ENCODE data around the gene JAKMIP2. TPM values are rescaled to one million over a fixed set of nuclear protein-coding genes. Genes with fewer than 3 reads are reported as not detected.
"Not testable (repeated sequence)": the region's sequence is repeated elsewhere in the genome, so short reads cannot be mapped to it uniquely, and the experiment has no call there.

The JAKMIP2 gene
- total RNA-seq, 1 donor from 2014 or later: 0.06 TPM

GRCh38 chr5:147560718-147561331, 221.7 kb downstream of the JAKMIP2 start:
- no peak for DNase-seq (ENCODE audit: low spot score)

GRCh38 chr5:147559749-147560148, 222.8 kb downstream of the JAKMIP2 start:
- DNase-seq (ENCODE audit: low spot score): no peak

- DNase-seq (ENCODE audit: low spot score): no peak
These were observed 223.7 kb downstream of the JAKMIP2 start for GRCh38 chr5:147558826-147559225.

GRCh38 chr5:147557876-147558745, 224.4 kb downstream of the JAKMIP2 start:
- no peak for DNase-seq (ENCODE audit: low spot score)

GRCh38 chr5:147555176-147555575, 227.4 kb downstream of the JAKMIP2 start:
- DNase-seq (ENCODE audit: low spot score): no peak

- no peak for DNase-seq (ENCODE audit: low spot score)
These were observed 228.2 kb downstream of the JAKMIP2 start for GRCh38 chr5:147554261-147554817.

- not testable (repeated sequence) for DNase-seq (ENCODE audit: low spot score)
These were observed 228.7 kb downstream of the JAKMIP2 start for GRCh38 chr5:147553817-147554216.

- DNase-seq (ENCODE audit: low spot score): no peak
These were observed 229.6 kb downstream of the JAKMIP2 start for GRCh38 chr5:147552897-147553296.

- no peak for DNase-seq (ENCODE audit: low spot score)
These were observed 230.9 kb downstream of the JAKMIP2 start for GRCh38 chr5:147551677-147552076.

GRCh38 chr5:147547730-147548129, 234.8 kb downstream of the JAKMIP2 start:
- DNase-seq (ENCODE audit: low spot score): no peak

GRCh38 chr5:147544556-147544955, 238.0 kb downstream of the JAKMIP2 start:
- no peak for DNase-seq (ENCODE audit: low spot score)

- DNase-seq (ENCODE audit: low spot score): no peak
These were observed 243.5 kb downstream of the JAKMIP2 start for GRCh38 chr5:147539053-147539452.

GRCh38 chr5:147538236-147538635, 244.3 kb downstream of the JAKMIP2 start:
- DNase-seq (ENCODE audit: low spot score): no peak

Other genes starting within 250 kb of the JAKMIP2 start
- gene SPINK1, start 48.9 kb upstream of the JAKMIP2 start, total RNA-seq: 3.7 TPM
- gene SCGB3A2, start 96.0 kb upstream of the JAKMIP2 start, total RNA-seq: not detected
- not detected for gene C5orf46, start 123.8 kb upstream of the JAKMIP2 start, total RNA-seq

Measured in mesenteric fat pad (tissue), 1 donor.